GM19238 (cell line): ENCODE measurements around the gene STEAP1B.

Experiments
- DNase-seq: peaks from one replicate; pipeline ENCODE4 v3.0.0; 2011; ENCODE audit warnings: low spot score; ENCODE audit not compliant: insufficient read length

STEAP1B gene

DNA sequence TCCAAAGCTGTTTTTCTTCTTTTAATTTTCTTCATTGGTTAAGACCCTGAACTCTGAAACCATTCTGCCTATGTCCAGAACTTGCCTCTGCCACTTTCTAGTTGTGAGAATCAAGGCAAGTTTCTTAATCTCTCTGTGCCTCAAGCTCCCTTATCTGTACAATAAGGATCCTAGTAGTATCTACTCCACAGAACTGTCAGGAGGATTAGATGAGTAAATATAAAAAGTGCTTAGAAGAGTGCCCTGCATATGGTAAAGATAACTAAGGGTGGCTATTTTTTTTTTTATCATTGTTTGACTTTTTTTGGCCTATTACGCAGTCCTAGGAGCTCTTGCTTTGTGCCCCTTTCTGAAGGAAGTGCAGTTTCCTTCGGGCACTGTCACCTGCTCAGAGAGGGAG, 96.6 kb downstream of the STEAP1B start:
- DNase-seq: no peak

GRCh38 chr7:22402250-22402649, 97.7 kb downstream of the STEAP1B start:
- DNase-seq: no peak

DNA sequence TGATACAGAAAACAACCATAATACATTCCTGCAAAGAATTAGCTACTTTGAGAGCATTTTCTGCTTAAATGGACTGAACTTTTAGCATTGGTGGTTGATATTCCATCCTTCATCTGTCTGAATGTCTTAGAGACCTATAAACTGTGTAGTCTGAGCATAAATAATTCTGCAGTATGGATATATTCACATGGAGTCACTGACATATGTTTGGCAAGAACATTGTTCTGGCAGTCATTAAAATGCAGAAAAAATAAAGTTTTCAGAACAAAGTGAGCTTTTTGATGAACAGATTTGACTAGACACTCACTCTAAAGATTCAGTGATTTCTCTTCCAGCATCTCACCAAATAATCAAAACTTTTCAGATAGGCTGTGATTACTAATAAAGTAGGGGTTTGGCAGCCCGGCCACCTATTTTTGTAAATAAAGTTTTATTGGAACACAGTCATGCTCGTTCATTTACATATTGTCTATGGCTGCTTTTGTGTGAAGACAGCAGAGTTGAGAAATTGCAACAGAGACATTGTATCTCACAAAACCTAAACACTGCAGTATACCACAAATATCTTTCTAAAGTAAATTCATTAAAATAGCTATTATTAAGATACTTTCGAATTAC, 98.9 kb downstream of the STEAP1B start:
- DNase-seq: no peak

DNA sequence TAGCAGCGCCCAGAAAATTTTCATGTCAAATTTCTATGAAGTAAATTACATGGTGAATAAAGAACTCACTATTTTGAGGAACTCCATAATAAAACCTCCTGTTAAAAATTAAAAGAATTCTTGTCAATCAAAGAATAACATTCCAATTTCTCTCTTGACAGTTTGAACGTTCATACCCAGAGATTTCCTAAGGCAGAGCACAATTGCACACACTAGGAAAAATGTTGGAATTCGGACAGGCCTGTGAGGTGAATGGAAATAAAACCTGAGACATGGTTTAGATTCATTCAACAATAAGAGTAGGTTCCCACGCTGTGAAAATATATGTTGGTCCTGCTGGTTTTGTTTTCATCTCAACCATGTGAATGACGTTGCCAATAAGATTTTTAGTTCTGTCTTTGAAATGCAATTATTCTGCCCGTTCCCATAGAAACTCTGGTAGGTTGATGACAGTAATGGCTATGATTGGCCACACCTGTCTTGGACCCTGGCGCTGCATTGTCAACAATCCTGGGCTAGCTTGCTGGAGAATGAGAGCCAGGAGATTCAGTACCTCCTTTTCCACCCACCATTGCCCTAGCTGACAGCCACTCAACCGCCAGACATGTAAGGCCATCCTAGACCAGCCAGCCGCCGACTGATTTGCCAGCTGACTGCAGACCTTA, 99.7 kb downstream of the STEAP1B start:
- DNase-seq: no peak

DNA sequence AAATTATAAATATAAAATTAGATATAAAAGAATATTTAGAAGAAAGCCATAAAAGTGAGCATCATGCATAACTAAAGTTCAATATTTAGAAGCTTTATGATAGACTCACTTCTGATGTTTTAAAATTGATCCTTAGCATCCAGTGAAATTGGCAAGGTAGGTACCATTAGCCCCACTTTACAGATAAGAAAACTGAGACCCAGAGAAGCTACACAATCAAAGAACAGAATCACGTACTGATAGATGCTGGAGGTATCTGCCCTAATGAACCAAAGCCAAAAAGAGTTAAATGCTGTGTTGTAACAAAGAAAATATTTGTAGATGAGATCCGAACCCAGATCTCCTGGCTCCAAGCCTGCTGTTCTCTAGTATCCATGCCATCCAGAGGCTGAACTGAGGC, 100.4 kb downstream of the STEAP1B start:
- DNase-seq: no peak

- no peak for DNase-seq
Observed at GRCh38 chr7:22399091-22399490, 100.9 kb downstream of the STEAP1B start.

- no peak for DNase-seq
Observed at GRCh38 chr7:22397981-22398380, 102.0 kb downstream of the STEAP1B start.

GRCh38 chr7:22395222-22395621, 104.8 kb downstream of the STEAP1B start:
- no peak for DNase-seq

DNA sequence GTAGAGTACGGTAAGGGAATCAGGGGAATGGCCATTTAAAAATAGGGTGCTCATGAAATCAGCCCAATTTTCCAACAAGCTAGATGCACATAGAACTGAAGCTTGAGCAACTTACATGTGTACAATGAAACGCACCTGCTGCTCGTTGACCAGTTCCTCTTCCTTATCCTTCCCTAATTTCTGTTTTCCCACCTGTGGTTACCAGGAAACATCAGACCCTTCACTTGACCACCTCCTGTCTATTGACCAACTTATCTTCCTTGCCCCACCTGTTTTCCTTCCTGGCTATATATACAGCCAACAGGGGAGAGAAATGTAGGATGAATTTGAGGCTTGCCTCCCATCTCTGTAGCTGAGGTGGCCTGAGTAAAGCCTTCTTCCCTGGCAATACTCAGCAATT, 105.2 kb downstream of the STEAP1B start:
- no peak for DNase-seq

DNA sequence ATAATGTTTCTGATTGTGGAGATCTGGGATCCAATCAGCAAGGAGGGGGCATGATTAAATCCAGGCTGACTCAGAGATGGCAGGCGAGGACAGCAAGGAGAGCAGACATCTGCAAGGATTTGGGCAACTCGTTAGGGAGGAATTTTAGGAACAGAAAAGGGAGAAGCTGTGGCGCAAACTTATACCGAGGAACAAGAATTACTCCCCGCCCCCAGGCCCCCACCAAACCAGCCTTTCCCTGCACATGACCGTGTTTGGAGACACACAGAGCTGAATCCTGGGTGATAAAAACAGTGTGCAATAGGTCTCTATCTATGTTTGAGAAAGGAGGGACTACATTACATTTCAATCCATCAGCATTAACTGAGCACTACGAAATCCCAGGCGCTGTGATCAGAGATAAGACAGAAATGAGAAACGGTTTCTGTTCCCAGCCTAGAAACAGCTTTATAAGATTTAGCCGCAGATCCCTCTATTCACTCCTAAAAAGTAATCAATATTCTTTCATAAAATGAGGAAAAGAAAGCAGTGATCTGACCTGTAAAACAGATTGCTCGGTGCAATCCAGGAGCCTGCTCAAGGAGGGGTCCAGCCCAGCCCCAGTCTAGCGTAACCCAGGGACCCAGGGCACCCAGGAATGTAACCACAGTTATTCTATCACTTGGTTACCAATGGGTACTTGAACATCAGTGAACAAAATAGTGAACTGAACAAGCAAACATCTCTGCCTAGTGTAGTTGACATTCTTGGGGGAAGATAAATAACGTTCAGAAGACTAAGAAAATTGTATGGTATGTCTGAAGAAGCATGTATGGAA, 105.9 kb downstream of the STEAP1B start:
- DNase-seq: no peak

- no peak for DNase-seq
Observed at GRCh38 chr7:22390516-22390915, 109.5 kb downstream of the STEAP1B start.

- no peak for DNase-seq
Observed at GRCh38 chr7:22389892-22390291, 110.1 kb downstream of the STEAP1B start.

- no peak for DNase-seq
Observed at GRCh38 chr7:22387583-22387982, 112.4 kb downstream of the STEAP1B start.

DNA sequence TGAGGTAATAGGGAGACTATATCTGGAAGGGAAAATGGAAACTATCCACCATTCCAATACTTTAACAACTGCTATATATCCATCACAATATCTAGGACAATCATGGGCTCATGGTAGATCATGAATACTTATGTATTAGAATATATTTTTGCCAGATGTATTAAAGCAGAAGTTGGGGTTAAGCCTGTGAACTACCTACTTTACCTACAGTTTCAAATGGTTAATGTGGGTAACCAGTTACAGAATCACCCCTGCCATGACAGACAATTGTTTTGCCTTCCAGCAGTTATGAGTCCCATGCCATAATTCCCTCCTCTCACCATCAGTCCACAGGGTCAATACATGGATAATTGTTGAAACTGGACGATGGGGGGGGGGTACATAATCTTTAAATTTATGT, 113.1 kb downstream of the STEAP1B start:
- DNase-seq: peak; percentile 13

GRCh38 chr7:22386206-22386858, 113.7 kb downstream of the STEAP1B start:
- no peak for DNase-seq

DNA sequence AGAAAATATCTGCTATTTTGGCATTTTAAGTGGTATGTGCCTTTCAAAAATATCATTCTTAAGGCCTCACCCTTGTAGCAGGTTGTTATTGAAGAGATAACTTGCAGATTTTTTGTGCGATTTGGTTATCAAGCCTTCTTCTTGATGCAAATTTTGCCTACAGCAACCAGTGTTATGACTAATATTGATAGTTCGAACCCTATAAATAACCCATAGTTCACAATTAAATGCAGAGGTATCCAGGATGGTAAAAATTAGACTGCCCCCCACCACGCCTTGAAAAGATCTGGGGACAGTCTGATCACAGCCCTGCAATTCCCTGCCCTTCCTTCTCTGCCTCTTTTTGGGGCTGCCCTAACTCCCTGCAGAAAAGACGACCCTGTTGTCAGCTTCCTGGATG, 114.7 kb downstream of the STEAP1B start:
- DNase-seq: no peak

GRCh38 chr7:22380333-22380732, 119.7 kb downstream of the STEAP1B start:
- no peak for DNase-seq

- DNase-seq: no peak
Observed at GRCh38 chr7:22378199-22378980, 121.6 kb downstream of the STEAP1B start.

DNA sequence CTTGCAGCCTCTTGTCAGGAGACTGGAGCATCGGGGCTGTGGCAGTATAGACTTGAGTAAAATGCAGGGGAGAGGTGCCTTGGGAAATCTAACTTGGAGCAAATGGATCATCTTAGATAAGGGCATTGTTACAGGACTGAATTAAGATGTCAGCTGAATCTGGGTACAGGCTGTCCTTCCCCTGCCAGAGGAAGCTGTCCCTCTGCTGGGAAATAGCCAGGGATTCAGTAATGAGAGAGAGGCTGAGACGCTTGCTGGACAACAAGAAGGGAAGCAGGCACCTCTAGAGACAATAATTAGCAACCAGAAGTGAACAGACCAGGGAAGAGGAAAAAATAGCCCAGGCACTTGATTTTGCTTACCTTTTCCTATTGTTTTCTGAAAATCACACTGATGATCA, 122.3 kb downstream of the STEAP1B start:
- DNase-seq: no peak

DNA sequence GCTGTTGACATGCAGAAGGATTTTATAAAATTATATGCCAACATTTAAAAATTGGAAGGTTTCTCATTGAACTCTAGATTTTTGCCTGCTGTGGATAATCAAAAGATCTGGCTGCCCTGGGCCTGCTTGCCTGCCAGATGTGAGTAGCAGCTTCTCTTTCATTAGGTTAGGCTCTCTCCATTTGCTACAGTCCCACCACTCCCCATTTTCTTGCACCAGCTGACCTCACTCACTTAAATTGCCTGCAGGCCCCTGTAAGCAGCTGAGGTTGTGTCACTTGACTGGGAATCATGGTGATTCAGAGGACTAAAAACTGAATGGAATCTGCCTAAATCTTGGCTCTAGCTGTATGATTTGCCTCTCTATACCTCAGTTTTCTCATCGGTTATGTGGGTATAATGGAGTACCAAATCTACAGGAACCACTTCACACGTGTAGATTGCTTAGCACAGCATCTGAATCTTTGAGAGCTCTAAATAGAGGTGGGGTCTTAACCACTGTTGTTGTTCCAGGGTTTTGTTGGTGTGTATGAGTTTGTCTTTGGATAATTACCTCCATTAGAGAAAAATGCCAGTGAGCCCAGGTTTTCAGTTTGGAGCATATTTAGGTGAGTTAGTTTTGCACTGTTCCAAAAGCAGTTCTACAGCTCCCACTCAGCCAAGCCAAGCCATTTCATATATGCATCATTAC, 124.5 kb downstream of the STEAP1B start:
- DNase-seq: no peak

GRCh38 chr7:22373911-22374310, 126.1 kb downstream of the STEAP1B start:
- DNase-seq: no peak
